Osteocyte (in vitro differentiated cells): ENCODE data around the gene SAMD4A. TPM values are rescaled to one million over a fixed set of nuclear protein-coding genes. Genes with fewer than 3 reads are reported as not detected.

ENCODE experiments used
- DNase-seq: peaks from one replicate; pipeline ENCODE4 v3.0.0; 2021; ENCODE audit warnings: mixed read lengths; ENCODE audit not compliant: unreplicated experiment; ENCODE audit errors: extremely low spot score
- H3K27ac Mint-ChIP-seq: one replicate; pipeline ENCODE4 v1.8.0; 2021; ENCODE audit warnings: mild to moderate bottlenecking, mixed read lengths; ENCODE audit not compliant: unreplicated experiment
- H3K27me3 Mint-ChIP-seq: one replicate; pipeline ENCODE4 v1.8.0; 2021; ENCODE audit warnings: mixed read lengths; ENCODE audit not compliant: unreplicated experiment
- H3K36me3 Mint-ChIP-seq: one replicate; pipeline ENCODE4 v1.8.0; 2021; ENCODE audit warnings: mixed read lengths; ENCODE audit not compliant: unreplicated experiment
- H3K4me1 Mint-ChIP-seq: one replicate; pipeline ENCODE4 v1.8.0; 2021; ENCODE audit warnings: mixed read lengths; ENCODE audit not compliant: unreplicated experiment
- H3K4me3 Mint-ChIP-seq: one replicate; pipeline ENCODE4 v1.8.0; 2021; ENCODE audit warnings: mild to moderate bottlenecking, moderate library complexity, mixed read lengths; ENCODE audit not compliant: unreplicated experiment
- H3K9me3 Mint-ChIP-seq: one replicate; pipeline ENCODE4 v1.8.0; 2021; ENCODE audit warnings: mixed read lengths; ENCODE audit not compliant: unreplicated experiment
- total RNA-seq: library from RNA; stranded (reverse); gene quantifications from 2 replicates; pipeline ENCODE4 v1.2.1, GENCODE V29; 2021
- TF ChIP-seq, protein P1 (sequence below): fragments of 200-600 bp; sonication (generic); IDR thresholded peaks from 2 replicates; pipeline ENCODE4 v1.5.0; 2021; ENCODE audit warnings: antibody characterized with exemption, mild to moderate bottlenecking, moderate library complexity

The SAMD4A gene
- total RNA-seq, 1 donor from 2014 or later = 39.1 TPM

DNA sequence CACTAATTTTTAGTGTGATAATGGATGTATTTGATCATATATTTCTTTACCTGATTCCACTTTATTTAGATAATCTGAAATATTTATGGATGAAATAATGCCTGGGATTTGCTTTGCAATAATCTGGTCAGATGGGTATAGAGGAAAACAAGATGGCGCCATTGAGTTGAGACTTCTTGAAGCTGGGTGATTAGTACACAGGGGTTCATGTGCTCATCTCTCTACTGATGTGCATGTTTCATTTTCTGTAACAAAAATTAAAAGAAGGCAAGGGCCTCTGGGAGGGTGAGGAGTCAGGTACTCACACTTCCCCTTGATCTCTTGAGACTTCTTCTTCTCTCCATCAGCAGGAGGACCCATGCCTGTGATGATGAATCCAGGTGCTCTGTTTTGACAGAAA is 273.9 kb downstream of the SAMD4A start:
- TF ChIP-seq, protein P1, sequence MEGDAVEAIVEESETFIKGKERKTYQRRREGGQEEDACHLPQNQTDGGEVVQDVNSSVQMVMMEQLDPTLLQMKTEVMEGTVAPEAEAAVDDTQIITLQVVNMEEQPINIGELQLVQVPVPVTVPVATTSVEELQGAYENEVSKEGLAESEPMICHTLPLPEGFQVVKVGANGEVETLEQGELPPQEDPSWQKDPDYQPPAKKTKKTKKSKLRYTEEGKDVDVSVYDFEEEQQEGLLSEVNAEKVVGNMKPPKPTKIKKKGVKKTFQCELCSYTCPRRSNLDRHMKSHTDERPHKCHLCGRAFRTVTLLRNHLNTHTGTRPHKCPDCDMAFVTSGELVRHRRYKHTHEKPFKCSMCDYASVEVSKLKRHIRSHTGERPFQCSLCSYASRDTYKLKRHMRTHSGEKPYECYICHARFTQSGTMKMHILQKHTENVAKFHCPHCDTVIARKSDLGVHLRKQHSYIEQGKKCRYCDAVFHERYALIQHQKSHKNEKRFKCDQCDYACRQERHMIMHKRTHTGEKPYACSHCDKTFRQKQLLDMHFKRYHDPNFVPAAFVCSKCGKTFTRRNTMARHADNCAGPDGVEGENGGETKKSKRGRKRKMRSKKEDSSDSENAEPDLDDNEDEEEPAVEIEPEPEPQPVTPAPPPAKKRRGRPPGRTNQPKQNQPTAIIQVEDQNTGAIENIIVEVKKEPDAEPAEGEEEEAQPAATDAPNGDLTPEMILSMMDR = no peak
- Mint-ChIP-seq H3K9me3 (no peaks in the 10 kb centered on the region), H3K27ac (no peak overlapping the region), H3K36me3 (no peaks in the 10 kb centered on the region), H3K27me3 (no peaks in the 10 kb centered on the region), H3K4me1 (no peaks in the 10 kb centered on the region), H3K4me3 (no peak overlapping the region)
- no peak for DNase-seq

Other genes with a start within 250 kb of the SAMD4A start
- gene CDKN3, start 170.1 kb upstream of the SAMD4A start, total RNA-seq = 8.5 and 10.6 TPM in 2 replicates
- gene CNIH1, start 125.8 kb upstream of the SAMD4A start, total RNA-seq = 127 and 130 TPM in 2 replicates
- 49.8 and 54.4 TPM in 2 replicates for gene GMFB, start 78.1 kb upstream of the SAMD4A start, total RNA-seq
- 18.3 and 19.8 TPM in 2 replicates for gene CGRRF1, start 57.2 kb upstream of the SAMD4A start, total RNA-seq